Amniotic stem cell (primary cell): ENCODE results near the gene LAIR2.

Experiments
- DNase-seq: peaks from one replicate; lab custom pipeline; 2025; lab: John Stamatoyannopoulos, UW

LAIR2 gene

GRCh38 chr19:54534156-54534555 is 31.5 kb downstream of the LAIR2 start:
- DNase-seq: no peak

- DNase-seq: no peak
Observed at GRCh38 chr19:54535601-54536000, 33.0 kb downstream of the LAIR2 start.

- no peak for DNase-seq
Observed at GRCh38 chr19:54536956-54537355, 34.3 kb downstream of the LAIR2 start.

GRCh38 chr19:54541712-54542111 is 39.1 kb downstream of the LAIR2 start:
- DNase-seq: no peak

- DNase-seq: no peak
Observed at GRCh38 chr19:54548806-54549205, 46.2 kb downstream of the LAIR2 start.

- no peak for DNase-seq
Observed at GRCh38 chr19:54549224-54549623, 46.6 kb downstream of the LAIR2 start.

- DNase-seq: no peak
Observed at GRCh38 chr19:54551293-54551692, 48.7 kb downstream of the LAIR2 start.

- no peak for DNase-seq
Observed at GRCh38 chr19:54551950-54552912, 49.6 kb downstream of the LAIR2 start.

GRCh38 chr19:54552913-54553310 is 50.3 kb downstream of the LAIR2 start:
- DNase-seq: no peak

GRCh38 chr19:54554006-54554405 is 51.4 kb downstream of the LAIR2 start:
- no peak for DNase-seq

- DNase-seq: no peak
Observed at GRCh38 chr19:54554896-54555295, 52.3 kb downstream of the LAIR2 start.

GRCh38 chr19:54556194-54556593 is 53.6 kb downstream of the LAIR2 start:
- DNase-seq: no peak

GRCh38 chr19:54558339-54558738 is 55.7 kb downstream of the LAIR2 start:
- no peak for DNase-seq
